ENCODE measurements around the gene CCL4.

- TF ChIP-seq CTCF (IDR thresholded peaks at IDR 0.05; ENCODE audit: low read depth, low read length, poor library complexity, severe bottlenecking), result no peak
- no peak for TF ChIP-seq EZH2phosphoT487 (IDR thresholded peaks at IDR 0.05; ENCODE audit: borderline replicate concordance, low read length)
Measured at GRCh38 chr17:36129616-36130015, 26.0 kb downstream of the CCL4 start.

Data from DOHH2 (cell line).